ENCODE measurements around the gene HPSE2. TPM values are rescaled to one million over a fixed set of nuclear protein-coding genes. Genes with fewer than 3 reads are reported as not detected.

Gene HPSE2
- total and polyA plus RNA-seq, 2 experiments from 2014 or later = not detected

DNA sequence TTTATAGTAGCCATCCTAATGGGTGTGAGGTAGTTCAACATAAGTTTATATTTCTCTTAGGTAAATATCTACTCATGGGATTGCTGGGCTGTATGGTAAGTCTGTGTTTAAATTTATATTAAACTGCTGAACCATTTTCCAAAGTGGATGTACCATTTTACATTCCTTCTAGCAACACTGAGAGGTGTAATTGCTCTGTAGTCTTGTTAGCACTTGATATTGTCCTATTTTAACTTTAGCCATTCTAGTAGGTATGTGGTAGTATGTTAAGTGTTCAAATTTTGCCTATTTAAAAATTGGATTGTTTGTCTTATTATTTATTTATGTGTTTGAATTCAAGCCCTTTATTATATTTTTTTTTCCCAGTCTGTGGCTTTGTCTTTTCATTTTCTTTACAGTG, 786.4 kb downstream of the HPSE2 start:
- no peaks in the 10 kb centered on the region; the same call in 1 of the 2 replicates for H3K36me3 ChIP-seq (ENCODE audit: low read depth)
- TF ChIP-seq EZH2phosphoT487 (IDR thresholded peaks at IDR 0.05; ENCODE audit: insufficient read depth, low read depth) = no peak
- TF ChIP-seq EZH2 (IDR thresholded peaks at IDR 0.05; ENCODE audit: insufficient read depth, poor library complexity, severe bottlenecking) = no peak
- H3K4me3 ChIP-seq = no peak overlapping the region
- H4K20me1 ChIP-seq (ENCODE audit: insufficient read depth) = no peaks in the 10 kb centered on the region
- no peaks in the 10 kb centered on the region for H3F3A ChIP-seq (ENCODE audit: insufficient read depth)
- H3K9me3 ChIP-seq (ENCODE audit: low read depth) = no peaks in the 10 kb centered on the region
- peaks cover 16% of the 10 kb centered on the region for H3K79me2 ChIP-seq (ENCODE audit: insufficient read depth)
- no peak for DNase-seq
- peaks cover 13% of the 10 kb centered on the region for H3K4me1 ChIP-seq (ENCODE audit: insufficient read depth)
- no peaks in the 10 kb centered on the region for H3K27me3 ChIP-seq (replicated peaks; ENCODE audit: insufficient read depth)
- no peak overlapping the region for H2AFZ ChIP-seq
- no peak overlapping the region for H3K27ac ChIP-seq
- H3K4me2 ChIP-seq (ENCODE audit: unreplicated experiment) = no peak overlapping the region
- in situ Hi-C loops (cut with MboI) = no loop called here
- H3K9me2 ChIP-seq (ENCODE audit: insufficient read depth) = no peaks in the 10 kb centered on the region
- H3K9ac ChIP-seq = no peak overlapping the region

DNA sequence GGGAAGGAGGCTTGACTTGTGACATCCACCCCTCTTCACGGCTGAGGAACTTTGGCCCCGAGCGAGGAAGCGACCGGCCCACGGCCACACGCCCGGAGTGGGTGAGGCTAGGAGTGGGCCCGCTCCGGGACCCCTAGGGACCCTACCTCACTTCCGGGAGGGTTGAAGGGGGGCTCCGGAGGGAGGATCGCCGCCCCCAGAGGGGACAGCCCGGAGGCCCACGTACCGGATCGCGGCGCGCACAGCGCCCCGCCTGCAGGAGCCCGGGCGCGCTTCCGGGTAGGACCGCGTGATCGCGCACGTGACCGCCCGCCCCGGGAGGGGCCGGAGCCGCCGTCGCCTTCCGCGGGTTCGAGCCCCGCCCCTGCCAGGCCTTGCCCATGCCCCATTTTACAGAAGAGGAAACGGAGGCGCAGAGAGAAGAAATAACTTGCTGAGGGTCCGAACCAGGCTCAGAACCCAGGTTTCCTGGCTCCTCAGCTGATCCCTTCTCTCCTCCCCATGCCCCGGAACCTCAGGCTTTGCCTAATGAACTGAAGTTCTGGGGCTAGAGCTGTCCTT, 788.9 kb downstream of the HPSE2 start, which contains the start of gene HPS1:
Gene HPS1 (minus strand): TSS at position 275 of the 561 bp plus-strand sequence. CDS start 3,695 bp downstream, outside the sequence.
- Histone ChIP-seq H4K20me1 (ENCODE audit: insufficient read depth) (no peaks in the 10 kb centered on the region), H2AFZ (peak within 1 kb of the TSS; percentile 97), H3K9me2 (ENCODE audit: insufficient read depth) (no peaks in the 10 kb centered on the region), H3F3A (ENCODE audit: insufficient read depth) (no peaks in the 10 kb centered on the region), H3K4me3 (peak within 1 kb of the TSS; percentile 84), H3K27me3 (replicated peaks; ENCODE audit: insufficient read depth) (no peaks in the 10 kb centered on the region), H3K9ac (peak within 1 kb of the TSS; percentile 95), H3K36me3 (ENCODE audit: low read depth) (peaks cover 10% of the 10 kb centered on the region), H3K4me1 (ENCODE audit: insufficient read depth) (peaks cover 13% of the 10 kb centered on the region), H3K79me2 (ENCODE audit: insufficient read depth) (peaks cover 19% of the 10 kb centered on the region), H3K4me2 (ENCODE audit: unreplicated experiment) (peak within 1 kb of the TSS; percentile 84), H3K9me3 (ENCODE audit: low read depth) (no peaks in the 10 kb centered on the region), H3K27ac (peak within 1 kb of the TSS; percentile 63)
- peak; percentile 93 for DNase-seq
- 2 to 3% methylated on average over 43 to 45 of the region's 47 CpGs for WGBS, 2 experiments (ENCODE audit: low coverage in 1 of 2, low lambda C conversion rate in 2 of 2, missing lambda C conversion rate in 2 of 2)
- no peak for TF ChIP-seq EZH2 (IDR thresholded peaks at IDR 0.05; ENCODE audit: insufficient read depth, poor library complexity, severe bottlenecking)
- in situ Hi-C loops (cut with MboI) = no loop called here

DNA sequence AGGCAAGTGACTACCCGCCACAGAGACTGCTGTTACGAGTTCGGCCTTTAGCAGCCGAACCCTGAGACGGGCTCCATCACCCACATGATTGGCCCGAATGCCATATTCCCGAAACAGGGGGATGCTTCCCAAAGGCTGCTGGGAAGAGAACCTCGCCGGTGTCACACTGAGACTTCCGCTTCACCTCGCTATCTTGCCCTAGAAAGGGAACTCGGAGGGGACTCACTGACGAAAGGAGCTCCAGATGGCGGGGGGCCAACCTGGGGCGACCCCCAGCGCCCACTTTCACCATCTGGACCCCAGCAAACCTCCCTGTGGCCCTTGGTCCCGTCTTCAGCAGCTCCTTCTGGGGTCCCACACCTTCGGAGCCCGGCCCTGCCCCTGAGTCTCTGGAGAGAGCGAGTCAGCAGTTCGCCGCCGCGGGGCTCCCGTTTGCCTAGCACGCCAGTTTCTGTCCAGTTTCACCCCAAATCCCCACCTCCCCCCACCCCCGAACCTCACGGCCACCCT, 789.4 kb downstream of the HPSE2 start:
- DNase-seq = peak; percentile 75
- no peaks in the 10 kb centered on the region for H3K9me3 ChIP-seq (ENCODE audit: low read depth)
- TF ChIP-seq EZH2phosphoT487 (IDR thresholded peaks at IDR 0.05; ENCODE audit: insufficient read depth, low read depth) = no peak
- TF ChIP-seq EZH2 (IDR thresholded peaks at IDR 0.05; ENCODE audit: insufficient read depth, poor library complexity, severe bottlenecking) = no peak
- 2 to 5% methylated on average over 23 to 28 of the region's 28 CpGs for whole genome bisulfite sequencing, 2 experiments (ENCODE audit: low coverage in 1 of 2, low lambda C conversion rate in 2 of 2, missing lambda C conversion rate in 2 of 2)
- peak overlapping the region; percentile 84 for H3K4me3 ChIP-seq
- H3K9me2 ChIP-seq (ENCODE audit: insufficient read depth) = no peaks in the 10 kb centered on the region
- peak overlapping the region; percentile 97 for H2AFZ ChIP-seq
- H3K9ac ChIP-seq = peak overlapping the region; percentile 95
- H3K4me2 ChIP-seq (ENCODE audit: unreplicated experiment) = peak overlapping the region; percentile 84
- in situ Hi-C loops (cut with MboI) = no loop called here
- peaks cover 19% of the 10 kb centered on the region for H3K79me2 ChIP-seq (ENCODE audit: insufficient read depth)
- no peaks in the 10 kb centered on the region for H3K27me3 ChIP-seq (replicated peaks; ENCODE audit: insufficient read depth)
- H3K36me3 ChIP-seq (ENCODE audit: low read depth) = peaks cover 15% of the 10 kb centered on the region
- H3F3A ChIP-seq (ENCODE audit: insufficient read depth) = no peaks in the 10 kb centered on the region
- H3K4me1 ChIP-seq (ENCODE audit: insufficient read depth) = peaks cover 13% of the 10 kb centered on the region
- no peaks in the 10 kb centered on the region for H4K20me1 ChIP-seq (ENCODE audit: insufficient read depth)
- H3K27ac ChIP-seq = peak overlapping the region; percentile 63

- Histone ChIP-seq H3K9ac (peak overlapping the region; percentile 95), H3F3A (ENCODE audit: insufficient read depth) (no peaks in the 10 kb centered on the region), H3K9me2 (ENCODE audit: insufficient read depth) (no peaks in the 10 kb centered on the region), H3K4me3 (peak overlapping the region; percentile 84), H4K20me1 (ENCODE audit: insufficient read depth) (no peaks in the 10 kb centered on the region), H3K9me3 (ENCODE audit: low read depth) (no peaks in the 10 kb centered on the region), H2AFZ (no peak overlapping the region), H3K27ac (no peak overlapping the region), H3K27me3 (replicated peaks; ENCODE audit: insufficient read depth) (no peaks in the 10 kb centered on the region), H3K36me3 (ENCODE audit: low read depth) (peaks cover 20% of the 10 kb centered on the region), H3K4me2 (ENCODE audit: unreplicated experiment) (peak overlapping the region; percentile 84), H3K4me1 (ENCODE audit: insufficient read depth) (peaks cover 13% of the 10 kb centered on the region), H3K79me2 (ENCODE audit: insufficient read depth) (peaks cover 19% of the 10 kb centered on the region)
- no peak for DNase-seq
- TF ChIP-seq EZH2 (IDR thresholded peaks at IDR 0.05; ENCODE audit: insufficient read depth, poor library complexity, severe bottlenecking) (no peak), EZH2phosphoT487 (IDR thresholded peaks at IDR 0.05; ENCODE audit: insufficient read depth, low read depth) (no peak)
- in situ Hi-C loops (cut with MboI) = no loop called here
- 42 to 53% methylated on average over 10 of the region's 10 CpGs for WGBS, 2 experiments (ENCODE audit: low coverage in 1 of 2, low lambda C conversion rate in 2 of 2, missing lambda C conversion rate in 2 of 2)
Measured at GRCh38 chr10:98445200-98445812, 790.3 kb downstream of the HPSE2 start.

Data from GM23248 (cell line).